OCI-LY7 (cell line): ENCODE results near the gene GLRB.

Source experiments
- CTCF ChIP-seq: fragments of 200-600 bp; sonication (generic); conservative IDR thresholded peaks from 2 replicates; pipeline ENCODE4 v1.5.1; 2014; ENCODE audit warnings: mild to moderate bottlenecking, antibody characterized with exemption, low read length, moderate library complexity, mixed read lengths
- EZH2phosphoT487 ChIP-seq: fragments of 200-600 bp; sonication (generic); IDR thresholded peaks from 2 replicates; pipeline ENCODE4 v1.6.1; 2018; ENCODE audit warnings: low read depth, borderline replicate concordance, mild to moderate bottlenecking, mixed run types, antibody characterized with exemption, low read length, moderate library complexity, mixed read lengths

DNA sequence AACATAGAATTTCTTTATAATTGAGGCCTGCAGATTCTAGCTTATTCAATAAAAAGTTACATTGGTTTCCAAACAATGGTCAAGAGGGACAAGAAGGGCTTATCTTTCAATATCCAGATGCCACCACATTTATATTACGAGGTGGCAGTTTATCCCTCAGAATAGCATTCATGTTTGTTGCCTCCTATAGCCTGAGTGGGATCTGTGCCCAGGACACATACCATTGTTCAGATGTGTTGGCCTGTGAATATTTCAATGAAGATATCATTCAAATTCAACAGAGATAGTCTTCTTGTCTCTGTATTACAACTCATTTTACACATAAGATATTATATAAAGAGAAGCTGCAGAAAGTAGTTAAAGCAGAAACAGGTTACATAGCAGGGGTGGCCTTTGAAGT lies 20.5 kb downstream of the GLRB start:
- TF ChIP-seq CTCF, result no peak
- no peak for TF ChIP-seq EZH2phosphoT487
